Fibroblast of villous mesenchyme (primary cell): Measurements from ENCODE around the gene B4GALNT3. TPM values are rescaled to one million over a fixed set of nuclear protein-coding genes. Genes with fewer than 3 reads are reported as not detected.

Experiments used
- DNase-seq: peaks from one replicate; pipeline ENCODE4 v3.0.0-alpha.2; 2010; ENCODE audit warnings: low read depth
- H3K4me3 ChIP-seq: 2 replicates; pipeline ENCODE4 v1.5.1; 2011; ENCODE audit warnings: low read depth, mild to moderate bottlenecking, low read length
- total RNA-seq: library from RNA; depleted of rRNA; stranded (reverse); fragments of >200 nt; gene quantifications from 2 replicates; pipeline ENCODE4 v1.2.3, GENCODE V29; 2012
- TF ChIP-seq, protein P1 (sequence below): IDR thresholded peaks from 2 replicates; pipeline ENCODE4 v1.5.1; 2012; ENCODE audit warnings: low read depth, mild to moderate bottlenecking, low read length; ENCODE audit not compliant: insufficient read depth

The B4GALNT3 gene
- total RNA-seq, 1 donor, result under 0.01 TPM

DNA sequence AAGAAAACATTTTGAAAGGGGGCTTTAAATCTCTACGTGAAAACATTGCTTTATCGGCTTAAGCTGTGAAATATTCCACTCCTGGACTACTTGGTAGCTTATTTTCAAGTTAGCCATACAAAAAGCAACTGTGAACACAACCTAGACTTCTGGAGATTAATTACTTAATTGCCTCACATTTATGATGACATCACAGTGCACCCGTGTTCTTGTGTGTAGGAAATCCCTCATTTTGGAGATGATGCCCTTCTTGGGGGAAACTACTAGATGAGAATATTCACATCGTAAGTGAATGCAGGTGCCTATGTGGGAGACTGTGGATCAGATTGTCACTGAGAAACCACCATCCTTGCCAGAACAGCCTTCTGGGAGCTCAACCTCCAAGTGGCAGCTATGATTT is 10.5 kb upstream of the B4GALNT3 start:
- TF ChIP-seq, protein P1, sequence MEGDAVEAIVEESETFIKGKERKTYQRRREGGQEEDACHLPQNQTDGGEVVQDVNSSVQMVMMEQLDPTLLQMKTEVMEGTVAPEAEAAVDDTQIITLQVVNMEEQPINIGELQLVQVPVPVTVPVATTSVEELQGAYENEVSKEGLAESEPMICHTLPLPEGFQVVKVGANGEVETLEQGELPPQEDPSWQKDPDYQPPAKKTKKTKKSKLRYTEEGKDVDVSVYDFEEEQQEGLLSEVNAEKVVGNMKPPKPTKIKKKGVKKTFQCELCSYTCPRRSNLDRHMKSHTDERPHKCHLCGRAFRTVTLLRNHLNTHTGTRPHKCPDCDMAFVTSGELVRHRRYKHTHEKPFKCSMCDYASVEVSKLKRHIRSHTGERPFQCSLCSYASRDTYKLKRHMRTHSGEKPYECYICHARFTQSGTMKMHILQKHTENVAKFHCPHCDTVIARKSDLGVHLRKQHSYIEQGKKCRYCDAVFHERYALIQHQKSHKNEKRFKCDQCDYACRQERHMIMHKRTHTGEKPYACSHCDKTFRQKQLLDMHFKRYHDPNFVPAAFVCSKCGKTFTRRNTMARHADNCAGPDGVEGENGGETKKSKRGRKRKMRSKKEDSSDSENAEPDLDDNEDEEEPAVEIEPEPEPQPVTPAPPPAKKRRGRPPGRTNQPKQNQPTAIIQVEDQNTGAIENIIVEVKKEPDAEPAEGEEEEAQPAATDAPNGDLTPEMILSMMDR, result no peak
- H3K4me3 ChIP-seq, result no peak overlapping the region
- DNase-seq, result no peak

DNA sequence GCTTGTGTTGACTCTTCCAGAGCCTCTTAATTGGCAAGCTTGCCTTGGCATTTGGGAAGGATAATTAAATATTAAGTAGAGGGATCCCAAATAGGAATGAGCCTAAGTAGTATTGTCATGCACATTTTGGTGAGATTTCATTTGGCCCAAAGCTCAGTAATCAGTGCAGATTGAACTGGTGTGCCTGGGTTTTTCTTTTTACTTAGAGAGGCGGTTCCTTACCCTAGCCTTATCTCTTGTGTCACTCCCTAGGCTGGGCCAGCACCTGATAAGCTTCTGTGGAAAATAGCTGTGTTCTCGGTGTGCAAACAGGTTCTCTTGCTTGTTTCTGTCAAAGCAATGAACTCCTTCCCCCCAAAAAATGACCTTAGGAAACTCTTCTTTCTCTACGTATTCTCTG is 9.3 kb upstream of the B4GALNT3 start:
- DNase-seq, result no peak
- no peak overlapping the region for H3K4me3 ChIP-seq

DNA sequence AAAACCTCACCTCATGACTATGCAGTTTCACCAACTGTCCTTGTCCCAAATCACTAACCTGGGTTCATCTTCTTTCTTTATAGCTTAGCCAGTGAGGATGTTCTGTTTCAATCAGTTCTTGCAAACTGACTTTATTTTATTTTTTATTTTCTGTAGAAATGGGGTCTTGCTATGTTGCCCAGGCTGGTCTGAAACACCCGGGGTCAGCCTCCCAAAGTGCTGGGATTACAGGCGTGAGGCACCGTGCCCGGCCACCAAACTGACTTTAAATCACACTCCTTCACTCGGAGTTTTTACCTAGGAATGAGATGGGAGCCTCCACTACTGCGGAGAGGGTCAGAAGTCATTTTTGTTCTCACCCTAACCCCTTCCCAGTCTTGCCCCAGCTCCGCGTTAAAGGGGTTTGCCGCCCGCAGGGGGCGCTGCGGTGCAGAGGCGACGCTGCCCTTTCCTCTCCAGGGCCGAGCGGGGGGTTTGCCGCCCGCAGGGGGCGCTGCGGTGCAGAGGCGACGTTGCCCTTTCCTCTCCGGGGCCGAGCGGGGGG is 7.0 kb upstream of the B4GALNT3 start:
- no peak for DNase-seq
- TF ChIP-seq, protein P1, result no peak
- no peak overlapping the region for H3K4me3 ChIP-seq

More for the DNA sequence above, 9.3 kb upstream of the B4GALNT3 start:
- TF ChIP-seq, protein P1, result no peak

DNA sequence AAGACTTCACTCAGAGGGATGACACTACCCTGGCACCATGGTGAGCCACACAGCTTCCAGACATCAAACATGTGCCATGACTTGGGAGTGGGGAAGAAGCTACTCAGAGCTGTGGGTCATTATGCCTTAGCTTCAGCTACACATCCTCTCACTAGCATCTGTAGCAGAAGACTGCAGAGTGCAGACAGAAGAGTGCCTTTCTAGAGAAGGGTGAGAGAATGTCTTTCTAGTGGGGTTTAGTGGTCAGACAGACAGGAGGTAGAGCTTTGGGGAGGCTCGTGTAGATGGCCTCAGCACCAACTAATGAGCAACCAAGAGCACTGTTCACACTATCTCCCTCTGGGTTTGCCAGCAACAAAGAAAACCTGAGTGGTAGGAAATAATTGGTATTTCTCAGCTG is 4.9 kb upstream of the B4GALNT3 start:
- TF ChIP-seq, protein P1, result no peak
- no peak for DNase-seq
- H3K4me3 ChIP-seq, result no peak overlapping the region

DNA sequence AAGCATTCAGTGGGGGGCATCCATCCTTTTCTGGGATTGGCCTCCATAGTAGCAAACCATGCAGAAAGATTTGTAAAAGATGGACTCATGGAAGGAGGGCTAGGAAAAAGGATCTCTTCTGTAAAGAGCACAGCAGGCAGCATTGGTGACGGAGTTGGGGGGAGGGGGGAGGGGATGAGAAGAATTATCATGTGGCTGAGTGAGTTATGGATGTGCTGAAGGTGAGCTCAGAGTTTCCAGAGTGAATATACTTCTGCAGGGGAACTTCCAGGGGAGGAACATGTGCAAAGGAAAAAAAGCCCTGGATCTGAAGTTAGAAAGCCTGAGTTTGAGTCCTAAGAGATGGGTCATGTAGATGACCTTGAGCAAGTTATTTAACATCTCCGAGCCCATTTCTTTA is 3.9 kb upstream of the B4GALNT3 start:
- TF ChIP-seq, protein P1, result no peak
- no peak for DNase-seq

DNA sequence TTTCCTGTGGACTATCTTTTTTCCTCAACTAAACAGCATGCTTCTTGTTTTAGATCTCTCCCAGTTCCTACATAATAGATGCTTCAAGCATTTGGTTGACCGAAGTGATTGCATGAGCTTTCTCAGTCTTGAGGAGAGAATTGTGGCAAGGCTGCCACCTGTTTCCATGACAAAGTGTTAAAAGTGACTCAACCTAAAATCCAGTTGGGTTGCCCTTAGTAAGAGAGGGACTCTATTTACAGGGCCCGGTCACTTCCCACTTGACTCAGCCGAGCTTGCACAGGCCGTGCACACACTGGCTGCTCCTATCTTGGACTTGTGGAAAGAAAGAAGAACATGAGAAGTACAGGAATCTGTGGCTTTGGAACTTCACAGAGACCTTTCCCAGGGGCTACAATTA is 2.1 kb upstream of the B4GALNT3 start:
- TF ChIP-seq, protein P1, result no peak
- DNase-seq, result no peak

More for the DNA sequence above, 3.9 kb upstream of the B4GALNT3 start:
- H3K4me3 ChIP-seq, result no peak overlapping the region

DNA sequence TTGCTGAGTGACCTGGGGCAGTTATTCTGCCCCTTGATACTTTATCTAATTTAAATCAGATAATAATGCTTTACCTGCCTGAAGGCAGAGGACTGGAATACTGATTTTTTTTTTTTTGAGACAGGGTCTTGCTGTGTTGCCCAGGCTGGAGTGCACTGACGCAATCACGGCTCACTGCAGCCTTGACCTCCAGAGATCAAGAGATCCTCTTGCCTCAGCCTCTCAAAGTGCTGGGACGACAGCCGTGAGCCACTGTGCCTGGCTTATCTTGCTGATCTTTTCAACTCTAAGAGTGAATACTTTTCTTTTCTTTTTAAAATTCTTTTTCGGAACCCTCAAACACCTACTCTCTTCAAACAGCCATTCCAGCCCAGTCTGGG is 699 bp upstream of the B4GALNT3 start:
- peak overlapping the region; percentile 44 for H3K4me3 ChIP-seq
- DNase-seq, result no peak
- TF ChIP-seq, protein P1, result no peak

More for the DNA sequence above, 2.1 kb upstream of the B4GALNT3 start:
- no peak overlapping the region for H3K4me3 ChIP-seq
